Tibial nerve (tissue), 3 donors: ENCODE results near the gene SCAI.

Experiments used
- POLR2A ChIP-seq, 2 donors: fragments of 450-650 bp; IDR thresholded peaks; one replicate each; pipeline ENCODE4 v1.6.1; 2017; ENCODE audit warnings: antibody characterized with exemption in 2 of 2, mild to moderate bottlenecking in 2 of 2, moderate library complexity in 2 of 2
- TF ChIP-seq, protein P1 (sequence below), 5 experiments: fragments of 200-600 bp in 3 of 5; fragments of 450-650 bp in 2 of 5; sonication (generic) in 3 of 5; IDR thresholded peaks; one replicate each; pipeline ENCODE4 v1.5.1; 2016 to 2019; ENCODE audit warnings: antibody characterized with exemption in 5 of 5, mild to moderate bottlenecking in 3 of 5, moderate library complexity in 2 of 5

DNA sequence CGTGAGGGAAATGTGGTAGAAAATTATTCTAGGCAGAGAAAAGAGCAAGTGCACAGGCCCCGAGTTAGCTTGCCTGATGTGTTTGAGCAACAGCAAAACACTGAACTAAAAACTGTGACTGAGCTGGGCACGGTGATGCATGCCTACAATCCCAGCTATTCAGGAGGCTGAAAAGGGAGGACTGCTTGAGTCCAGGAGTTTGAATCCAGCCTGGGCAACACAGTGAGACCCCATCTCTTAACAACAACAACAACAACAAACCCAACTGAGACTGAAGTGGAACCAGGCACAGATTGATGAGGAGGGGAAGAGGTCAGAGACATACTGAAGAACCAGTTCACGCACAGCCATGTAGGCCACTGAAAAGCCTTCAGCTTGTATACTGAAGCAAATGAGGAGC is 42.5 kb downstream of the SCAI start:
- TF ChIP-seq, protein P1, sequence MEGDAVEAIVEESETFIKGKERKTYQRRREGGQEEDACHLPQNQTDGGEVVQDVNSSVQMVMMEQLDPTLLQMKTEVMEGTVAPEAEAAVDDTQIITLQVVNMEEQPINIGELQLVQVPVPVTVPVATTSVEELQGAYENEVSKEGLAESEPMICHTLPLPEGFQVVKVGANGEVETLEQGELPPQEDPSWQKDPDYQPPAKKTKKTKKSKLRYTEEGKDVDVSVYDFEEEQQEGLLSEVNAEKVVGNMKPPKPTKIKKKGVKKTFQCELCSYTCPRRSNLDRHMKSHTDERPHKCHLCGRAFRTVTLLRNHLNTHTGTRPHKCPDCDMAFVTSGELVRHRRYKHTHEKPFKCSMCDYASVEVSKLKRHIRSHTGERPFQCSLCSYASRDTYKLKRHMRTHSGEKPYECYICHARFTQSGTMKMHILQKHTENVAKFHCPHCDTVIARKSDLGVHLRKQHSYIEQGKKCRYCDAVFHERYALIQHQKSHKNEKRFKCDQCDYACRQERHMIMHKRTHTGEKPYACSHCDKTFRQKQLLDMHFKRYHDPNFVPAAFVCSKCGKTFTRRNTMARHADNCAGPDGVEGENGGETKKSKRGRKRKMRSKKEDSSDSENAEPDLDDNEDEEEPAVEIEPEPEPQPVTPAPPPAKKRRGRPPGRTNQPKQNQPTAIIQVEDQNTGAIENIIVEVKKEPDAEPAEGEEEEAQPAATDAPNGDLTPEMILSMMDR (IDR thresholded peaks at IDR 0.05), result no peak
- TF ChIP-seq POLR2A (IDR thresholded peaks at IDR 0.05), result no peak
